AG09319 (cell line): Measurements from ENCODE around the gene COL21A1.
"Not testable (repeated sequence)": the region's sequence is repeated elsewhere in the genome, so short reads cannot be mapped to it uniquely, and the experiment has no call there.

Experiments
- DNase-seq: peaks from one replicate; pipeline ENCODE4 v3.0.0-alpha.2; 2010; ENCODE audit warnings: low read depth; ENCODE audit errors: extremely low read depth
- TF ChIP-seq, protein P1 (sequence below): IDR thresholded peaks from 2 replicates; pipeline ENCODE4 v1.5.1; 2011; ENCODE audit warnings: low read depth, mild to moderate bottlenecking, inconsistent platforms, low read length, moderate library complexity

COL21A1 gene

GRCh38 chr6:56280126-56280525 is 32.7 kb upstream of the COL21A1 start:
- TF ChIP-seq, protein P1, sequence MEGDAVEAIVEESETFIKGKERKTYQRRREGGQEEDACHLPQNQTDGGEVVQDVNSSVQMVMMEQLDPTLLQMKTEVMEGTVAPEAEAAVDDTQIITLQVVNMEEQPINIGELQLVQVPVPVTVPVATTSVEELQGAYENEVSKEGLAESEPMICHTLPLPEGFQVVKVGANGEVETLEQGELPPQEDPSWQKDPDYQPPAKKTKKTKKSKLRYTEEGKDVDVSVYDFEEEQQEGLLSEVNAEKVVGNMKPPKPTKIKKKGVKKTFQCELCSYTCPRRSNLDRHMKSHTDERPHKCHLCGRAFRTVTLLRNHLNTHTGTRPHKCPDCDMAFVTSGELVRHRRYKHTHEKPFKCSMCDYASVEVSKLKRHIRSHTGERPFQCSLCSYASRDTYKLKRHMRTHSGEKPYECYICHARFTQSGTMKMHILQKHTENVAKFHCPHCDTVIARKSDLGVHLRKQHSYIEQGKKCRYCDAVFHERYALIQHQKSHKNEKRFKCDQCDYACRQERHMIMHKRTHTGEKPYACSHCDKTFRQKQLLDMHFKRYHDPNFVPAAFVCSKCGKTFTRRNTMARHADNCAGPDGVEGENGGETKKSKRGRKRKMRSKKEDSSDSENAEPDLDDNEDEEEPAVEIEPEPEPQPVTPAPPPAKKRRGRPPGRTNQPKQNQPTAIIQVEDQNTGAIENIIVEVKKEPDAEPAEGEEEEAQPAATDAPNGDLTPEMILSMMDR: no peak
- no peak for DNase-seq

DNA sequence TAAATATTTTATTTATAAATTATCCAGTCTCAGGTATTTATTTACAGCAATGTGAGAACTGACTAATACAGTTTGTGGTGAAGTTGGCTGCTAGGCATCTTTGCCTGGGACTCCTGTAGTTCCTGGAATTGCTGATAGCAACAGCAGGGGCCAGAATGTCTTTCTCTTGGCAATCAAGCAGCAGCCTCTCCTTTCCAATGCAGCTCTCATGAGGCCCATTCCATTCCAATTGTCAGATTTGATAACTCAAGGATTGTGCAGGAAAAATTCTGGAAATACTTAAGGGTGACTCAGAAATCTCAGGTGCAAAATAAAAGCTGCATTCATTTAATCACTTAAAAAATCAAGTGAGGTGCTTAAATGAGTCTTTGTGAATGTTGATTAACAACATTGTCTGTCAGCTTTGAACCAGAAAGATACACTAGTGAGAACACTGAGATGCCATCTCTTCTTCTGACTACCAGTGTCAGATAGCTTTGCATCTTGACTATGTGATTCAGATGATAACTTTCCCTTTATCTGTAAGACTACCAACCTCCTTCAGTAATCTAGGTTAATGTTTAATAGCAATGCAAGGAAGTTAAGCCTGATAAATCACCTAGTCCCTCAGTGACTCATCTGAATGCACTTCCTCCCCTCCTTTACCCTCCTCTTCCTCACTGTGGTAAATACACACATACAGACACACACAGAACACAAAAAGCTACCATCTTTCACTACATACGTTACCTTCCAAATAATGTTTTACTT is 32.1 kb upstream of the COL21A1 start:
- no peak for DNase-seq
- TF ChIP-seq, protein P1: no peak

GRCh38 chr6:56278171-56278591 is 30.8 kb upstream of the COL21A1 start:
- TF ChIP-seq, protein P1: no peak
- DNase-seq: no peak

- TF ChIP-seq, protein P1: no peak
- DNase-seq: no peak
Measured at GRCh38 chr6:56270812-56271441, 23.5 kb upstream of the COL21A1 start.

- TF ChIP-seq, protein P1: no peak
- no peak for DNase-seq
Measured at GRCh38 chr6:56268266-56268665, 20.9 kb upstream of the COL21A1 start.

DNA sequence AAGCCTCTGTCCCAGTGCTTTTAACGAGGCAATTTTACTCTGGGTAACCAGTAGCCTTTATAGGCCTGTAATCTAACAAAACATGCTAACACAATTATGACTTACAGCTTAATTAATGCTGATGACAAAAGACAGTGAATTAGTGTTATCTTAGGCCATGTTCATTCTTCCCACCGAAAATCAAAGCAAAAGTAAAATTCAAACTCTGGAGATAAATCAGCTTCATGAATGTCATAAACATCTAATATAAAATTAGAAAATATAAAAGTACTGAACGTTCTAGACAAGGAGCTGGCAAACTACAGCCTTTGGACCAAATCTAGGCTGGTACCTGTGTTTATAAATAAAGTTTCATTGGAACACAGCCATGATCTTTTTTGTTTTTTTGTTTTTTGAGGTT is 18.6 kb upstream of the COL21A1 start:
- TF ChIP-seq, protein P1: no peak
- DNase-seq: no peak

DNA sequence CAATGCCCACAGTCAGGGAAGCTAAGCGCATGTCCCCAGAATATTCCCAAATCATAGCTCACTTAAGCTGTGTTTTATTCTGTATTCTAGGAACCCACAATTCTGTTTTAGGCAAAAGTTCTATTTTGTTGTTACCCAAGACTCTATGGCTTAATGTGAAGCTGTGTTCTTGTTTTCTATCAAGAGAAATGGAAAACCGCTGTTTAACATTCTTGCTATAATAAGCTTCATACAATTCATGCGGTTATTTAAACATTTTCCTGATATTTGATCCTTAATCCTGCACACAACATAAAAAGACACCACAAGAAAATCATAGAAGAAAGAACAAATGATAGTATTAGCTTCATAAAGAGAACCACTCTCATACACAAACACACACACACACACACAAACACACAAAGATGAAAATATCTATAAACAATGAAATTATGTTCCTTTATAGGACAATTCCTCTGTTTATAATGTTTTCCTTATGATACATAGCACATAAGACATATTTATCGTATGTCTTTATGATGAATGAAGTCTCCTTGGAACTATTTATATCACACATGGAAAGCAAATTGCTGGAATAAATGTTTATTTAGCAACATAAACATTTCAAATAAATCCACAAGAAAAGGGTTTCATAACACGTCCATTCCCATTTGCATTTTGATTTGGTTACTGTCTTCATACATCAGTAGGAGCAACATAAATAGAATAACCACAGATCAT is 16.4 kb upstream of the COL21A1 start:
- TF ChIP-seq, protein P1: no peak

DNA sequence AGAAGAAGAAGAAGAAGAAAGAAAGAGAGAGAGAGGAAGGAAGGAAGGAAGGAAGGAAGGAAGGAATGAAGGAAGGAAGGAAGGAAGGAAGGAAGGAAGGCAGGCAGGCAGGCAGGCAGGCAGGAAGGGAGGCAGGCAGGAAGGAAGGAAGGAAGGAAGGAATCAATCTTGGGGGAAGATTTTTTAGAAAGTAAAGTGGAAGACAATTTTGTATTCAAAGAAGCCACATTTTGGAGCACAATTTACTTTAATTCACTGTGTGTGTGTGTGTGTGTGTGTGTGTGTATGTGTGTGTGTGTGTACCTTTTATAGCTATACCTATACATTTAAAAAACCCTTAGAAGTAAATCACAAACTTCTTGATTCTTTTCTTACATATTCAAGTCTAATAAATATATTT is 13.2 kb upstream of the COL21A1 start:
- not testable (repeated sequence) for DNase-seq

More for the DNA sequence above, 16.4 kb upstream of the COL21A1 start:
- DNase-seq: no peak
